Transverse colon (tissue), 4 donors: ENCODE data around the gene TPRX1.

Experiments used
- POLR2AphosphoS5 ChIP-seq, 3 donors: sonication (generic); formaldehyde crosslinking; IDR thresholded peaks; one replicate each; pipeline ENCODE4 v1.6.1; 2016; ENCODE audit warnings: antibody characterized with exemption in 3 of 3
- TF ChIP-seq, protein P1 (sequence below), 5 experiments: fragments of 200-600 bp in 3 of 5; fragments of 450-650 bp in 2 of 5; sonication (generic) in 3 of 5; IDR thresholded peaks; 1 replicate in 2 of 5; 2 replicates in 3 of 5; pipeline ENCODE4 v1.5.1; 2016 to 2017; ENCODE audit warnings: antibody characterized with exemption in 5 of 5, inconsistent platforms in 3 of 5, mild to moderate bottlenecking in 2 of 5, moderate library complexity in 1 of 5

DNA sequence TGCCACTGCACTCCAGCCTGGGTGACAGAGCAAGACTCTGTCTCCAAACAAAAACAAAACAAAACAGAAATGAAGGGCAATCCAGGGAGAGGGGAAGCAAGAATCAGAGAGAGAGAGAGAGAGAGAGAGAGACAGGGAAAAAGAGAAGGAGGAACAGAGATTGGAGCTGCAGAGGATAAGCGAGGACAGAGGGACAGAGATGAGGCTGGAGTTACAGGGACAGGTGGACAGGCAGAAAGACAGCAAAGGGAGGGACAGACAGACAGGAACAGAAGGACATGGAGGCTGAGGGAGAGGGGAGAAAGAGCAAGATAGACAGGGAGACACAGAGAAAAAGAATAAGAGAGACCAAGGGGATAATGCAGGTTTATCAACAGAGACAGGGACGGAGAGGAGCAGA lies 16.1 kb upstream of the TPRX1 start:
- TF ChIP-seq POLR2AphosphoS5 (IDR thresholded peaks at IDR 0.05), result no peak
- TF ChIP-seq, protein P1, sequence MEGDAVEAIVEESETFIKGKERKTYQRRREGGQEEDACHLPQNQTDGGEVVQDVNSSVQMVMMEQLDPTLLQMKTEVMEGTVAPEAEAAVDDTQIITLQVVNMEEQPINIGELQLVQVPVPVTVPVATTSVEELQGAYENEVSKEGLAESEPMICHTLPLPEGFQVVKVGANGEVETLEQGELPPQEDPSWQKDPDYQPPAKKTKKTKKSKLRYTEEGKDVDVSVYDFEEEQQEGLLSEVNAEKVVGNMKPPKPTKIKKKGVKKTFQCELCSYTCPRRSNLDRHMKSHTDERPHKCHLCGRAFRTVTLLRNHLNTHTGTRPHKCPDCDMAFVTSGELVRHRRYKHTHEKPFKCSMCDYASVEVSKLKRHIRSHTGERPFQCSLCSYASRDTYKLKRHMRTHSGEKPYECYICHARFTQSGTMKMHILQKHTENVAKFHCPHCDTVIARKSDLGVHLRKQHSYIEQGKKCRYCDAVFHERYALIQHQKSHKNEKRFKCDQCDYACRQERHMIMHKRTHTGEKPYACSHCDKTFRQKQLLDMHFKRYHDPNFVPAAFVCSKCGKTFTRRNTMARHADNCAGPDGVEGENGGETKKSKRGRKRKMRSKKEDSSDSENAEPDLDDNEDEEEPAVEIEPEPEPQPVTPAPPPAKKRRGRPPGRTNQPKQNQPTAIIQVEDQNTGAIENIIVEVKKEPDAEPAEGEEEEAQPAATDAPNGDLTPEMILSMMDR (IDR thresholded peaks at IDR 0.05), result no peak
